GM21528 (cell line): ENCODE results near the gene CNOT6L.
A peak's percentile ranks its signal among the peaks of the same experiment; 100 is the strongest.

Source experiments
- ATAC-seq: cut with Tn5 transposase; IDR thresholded peaks from one replicate; pipeline ENCODE4 v1.9.1; 2021; ENCODE audit warnings: mild to moderate bottlenecking, moderate library complexity; ENCODE audit not compliant: unreplicated experiment, low FRiP score

Gene CNOT6L

GRCh38 chr4:77820649-77821561 is 1.7 kb upstream of the CNOT6L start:
- no peak for ATAC-seq

DNA sequence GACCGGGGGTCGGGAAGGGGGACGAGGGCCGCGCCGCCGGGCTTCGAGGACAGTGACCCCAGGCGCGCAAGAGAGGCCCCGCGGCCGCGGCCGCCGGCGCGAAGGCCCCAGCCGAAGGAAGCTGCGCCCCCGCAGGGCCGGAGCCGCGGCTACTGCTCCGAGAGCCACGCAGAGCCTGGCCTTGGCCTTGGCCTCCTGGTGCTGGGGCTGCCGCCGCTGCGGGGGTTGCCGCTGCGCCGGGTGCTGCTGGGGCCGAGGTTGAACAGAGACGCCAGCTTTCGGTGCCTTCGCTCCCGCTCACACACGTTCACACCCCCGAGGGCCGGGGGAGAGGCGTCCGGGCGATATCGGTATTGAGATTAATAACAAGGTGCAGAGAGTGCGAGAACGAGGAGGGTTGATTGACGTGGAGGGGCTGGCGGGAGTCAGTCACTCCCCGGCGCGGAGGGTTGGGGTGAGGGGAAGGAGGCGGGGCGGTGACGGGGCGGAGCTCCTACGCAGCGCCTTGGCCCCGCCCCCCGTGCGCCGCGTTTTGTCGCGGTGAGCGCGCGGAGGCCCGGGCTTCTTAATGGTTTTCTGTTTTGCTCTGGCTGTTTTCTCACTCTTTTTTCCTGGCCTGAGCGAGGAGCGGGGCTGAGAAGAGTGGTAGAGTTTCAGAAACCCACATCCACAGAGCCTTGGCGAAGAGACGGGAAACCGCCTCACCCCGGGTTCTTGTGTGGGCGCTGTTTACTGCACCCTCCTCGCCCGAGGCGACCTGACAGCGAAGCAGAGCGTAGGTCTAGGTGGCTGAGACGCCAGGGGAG is 878 bp upstream of the CNOT6L start:
- ATAC-seq: peak; percentile 84

- peak; percentile 22 for ATAC-seq
Observed at GRCh38 chr4:77819404-77819842, 255 bp upstream of the CNOT6L start.

DNA sequence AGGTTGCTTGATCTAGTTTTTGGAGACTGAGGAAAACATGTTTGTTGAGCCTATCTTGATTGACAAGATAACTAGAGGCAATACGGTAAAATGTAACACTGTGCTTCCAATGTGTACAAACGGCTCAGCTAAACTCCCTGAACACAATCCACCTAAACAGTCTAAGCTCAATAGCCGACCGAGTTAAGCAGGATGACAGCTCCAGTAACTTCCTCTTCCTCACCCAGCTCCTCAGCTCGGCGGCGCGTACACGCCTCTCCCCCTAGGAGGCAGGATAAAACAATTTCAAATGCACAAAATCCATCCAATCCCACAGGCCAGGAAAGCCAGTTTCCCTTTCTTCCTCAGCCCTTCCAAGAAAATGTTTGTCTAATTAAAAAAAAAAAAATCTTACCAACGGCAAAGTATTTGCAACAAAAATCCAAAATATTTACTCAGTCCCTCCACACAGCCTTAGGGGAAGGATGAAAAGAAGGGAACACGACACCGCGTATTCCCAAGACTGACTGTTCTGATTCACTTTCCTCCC is 1.0 kb downstream of the CNOT6L start:
- peak; percentile 24 for ATAC-seq

GRCh38 chr4:77817304-77818072 is 1.7 kb downstream of the CNOT6L start:
- ATAC-seq: no peak

DNA sequence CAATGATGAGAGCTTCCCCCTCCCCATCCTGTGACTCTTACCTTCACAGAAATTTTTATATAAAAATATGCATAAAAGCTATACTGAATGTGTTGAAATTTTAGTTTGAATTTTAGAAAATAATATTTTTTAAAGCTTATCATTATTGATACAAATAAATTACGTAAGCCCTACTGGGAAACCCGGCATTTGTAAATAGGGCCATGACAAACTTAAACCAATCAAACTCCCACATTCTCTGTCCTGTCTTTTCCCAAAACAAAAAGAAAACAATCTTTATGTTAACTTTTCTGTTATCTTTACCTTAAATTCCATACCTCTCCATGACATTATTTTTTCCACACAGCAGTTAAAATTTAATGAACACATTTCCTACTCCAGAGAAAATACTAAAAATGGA is 2.6 kb downstream of the CNOT6L start:
- ATAC-seq: no peak

GRCh38 chr4:77815636-77816035 is 3.5 kb downstream of the CNOT6L start:
- no peak for ATAC-seq

DNA sequence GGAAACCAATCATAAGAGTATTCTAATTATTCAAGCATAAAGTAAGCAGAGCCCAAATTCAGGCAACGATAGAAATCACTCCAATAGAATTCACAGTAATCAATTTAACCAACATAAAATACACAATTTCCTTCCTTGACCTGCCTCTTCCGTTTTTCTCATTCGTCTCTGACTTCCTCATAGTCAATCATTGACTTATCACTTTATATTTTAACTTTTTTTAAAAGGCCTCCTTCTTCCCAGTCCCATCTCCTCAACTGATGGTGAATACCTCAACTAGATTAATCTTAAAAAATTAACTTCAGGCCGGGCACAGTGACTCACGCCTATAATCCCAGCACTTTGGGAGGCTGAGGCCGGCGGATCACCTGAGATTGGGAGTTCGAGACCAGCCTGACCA is 13.3 kb downstream of the CNOT6L start:
- no peak for ATAC-seq

GRCh38 chr4:77804471-77804870 is 14.7 kb downstream of the CNOT6L start:
- no peak for ATAC-seq

DNA sequence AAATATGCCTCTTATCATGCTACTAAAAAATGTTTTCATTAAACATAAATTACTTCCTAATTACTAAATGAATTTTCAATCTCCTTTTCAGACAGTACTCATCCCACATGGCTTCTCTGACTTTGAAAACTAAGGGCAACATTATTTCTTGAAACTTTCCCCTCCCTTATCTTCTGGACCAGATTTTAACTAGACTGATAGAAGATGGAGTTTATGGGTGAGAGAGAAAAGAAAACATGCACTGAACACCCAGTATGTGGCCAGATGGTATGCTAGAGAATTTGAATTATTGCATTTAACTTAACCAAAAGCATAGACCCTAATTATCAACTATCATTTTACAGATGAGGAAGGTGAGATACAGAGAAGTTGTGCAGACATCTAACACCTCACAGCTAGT is 16.8 kb downstream of the CNOT6L start:
- no peak for ATAC-seq

DNA sequence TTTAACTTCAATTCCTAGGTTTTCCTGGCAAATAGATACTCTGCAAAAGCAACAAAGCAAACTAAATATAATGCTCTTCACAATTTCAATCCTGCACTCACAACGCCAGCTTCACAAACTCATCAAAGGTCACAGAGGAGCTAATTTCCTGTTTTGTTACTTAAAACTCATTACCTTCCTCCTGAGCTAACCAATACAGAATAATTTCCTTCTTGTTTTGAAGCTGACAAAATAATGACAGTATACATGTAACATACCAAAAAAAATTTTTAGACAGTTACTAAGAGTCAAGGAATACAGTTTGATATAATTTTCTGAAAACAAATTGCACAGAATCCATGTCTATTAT is 17.9 kb downstream of the CNOT6L start:
- ATAC-seq: no peak

DNA sequence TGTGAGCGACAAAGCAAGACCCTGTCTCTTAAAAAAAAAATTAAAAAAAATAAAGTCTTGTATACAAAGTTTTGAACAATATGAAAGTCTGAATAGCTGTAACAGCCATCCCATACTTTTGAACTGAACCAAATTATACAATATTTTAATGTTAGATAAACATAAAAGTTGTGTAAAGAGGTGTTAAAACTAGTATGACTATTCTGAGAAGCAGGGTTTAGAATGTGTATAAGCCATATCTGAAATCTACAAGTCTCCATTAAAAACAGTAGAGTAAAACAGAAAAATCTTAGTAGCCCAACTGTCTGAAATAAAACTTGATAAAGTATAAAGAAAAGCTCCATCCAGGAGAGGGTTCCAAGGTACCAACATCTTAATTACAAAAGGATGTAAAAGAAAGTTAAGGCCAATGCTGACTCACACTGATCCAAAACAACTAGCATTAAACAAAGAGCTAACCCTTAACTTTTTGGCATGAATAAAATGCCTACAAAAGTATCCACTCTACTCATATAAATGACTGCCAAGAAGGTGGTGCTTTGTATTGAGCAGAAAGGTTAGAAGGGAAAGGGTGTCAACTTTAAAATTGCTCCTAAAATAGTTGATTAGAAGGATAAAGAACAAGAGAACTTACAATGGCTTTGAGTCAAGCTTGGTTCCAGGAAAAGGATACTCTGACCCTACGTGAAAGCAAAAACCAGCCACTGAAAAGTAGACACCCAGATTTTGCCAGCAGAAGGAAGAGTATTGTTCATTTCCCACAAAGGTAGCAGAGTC is 18.5 kb downstream of the CNOT6L start:
- ATAC-seq: no peak

DNA sequence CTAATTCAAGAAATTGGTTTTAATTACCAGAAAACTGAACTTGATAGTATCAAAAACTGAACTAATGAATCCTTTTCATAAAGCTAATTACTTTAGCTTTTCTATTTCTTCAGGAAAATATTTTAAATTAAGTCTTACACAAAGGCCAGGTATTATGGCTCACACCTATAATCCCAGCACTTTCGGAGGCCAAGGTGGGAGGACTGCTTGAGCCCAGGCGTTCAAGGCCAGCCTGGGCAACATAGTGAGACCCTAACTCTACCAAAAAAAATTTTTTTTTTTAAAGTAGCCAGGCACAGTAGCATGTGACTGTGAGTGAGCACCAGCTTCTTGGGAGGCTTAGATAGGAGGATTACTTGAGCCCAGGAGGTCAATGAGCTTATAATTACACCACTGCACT is 19.1 kb downstream of the CNOT6L start:
- no peak for ATAC-seq

DNA sequence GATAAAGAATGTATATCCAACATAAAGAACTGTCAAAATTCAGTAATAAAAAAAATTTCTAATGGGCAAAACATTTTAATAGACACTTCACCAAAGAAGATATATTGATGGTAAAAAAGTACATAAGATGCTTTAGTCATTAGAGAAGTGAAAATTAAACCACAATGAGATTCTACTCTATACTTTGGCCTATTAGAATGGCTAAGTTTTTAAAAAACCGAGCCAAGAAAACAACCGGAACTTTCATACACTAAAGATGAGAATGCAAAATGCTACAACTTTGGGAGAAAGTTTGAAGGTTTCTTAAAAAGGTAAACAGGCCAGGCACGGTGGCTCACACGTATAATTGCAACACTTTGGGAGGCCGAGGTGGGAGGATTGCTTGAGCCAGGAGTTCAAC is 20.8 kb downstream of the CNOT6L start:
- no peak for ATAC-seq

- ATAC-seq: no peak
Observed at GRCh38 chr4:77797239-77797638, 21.9 kb downstream of the CNOT6L start.

DNA sequence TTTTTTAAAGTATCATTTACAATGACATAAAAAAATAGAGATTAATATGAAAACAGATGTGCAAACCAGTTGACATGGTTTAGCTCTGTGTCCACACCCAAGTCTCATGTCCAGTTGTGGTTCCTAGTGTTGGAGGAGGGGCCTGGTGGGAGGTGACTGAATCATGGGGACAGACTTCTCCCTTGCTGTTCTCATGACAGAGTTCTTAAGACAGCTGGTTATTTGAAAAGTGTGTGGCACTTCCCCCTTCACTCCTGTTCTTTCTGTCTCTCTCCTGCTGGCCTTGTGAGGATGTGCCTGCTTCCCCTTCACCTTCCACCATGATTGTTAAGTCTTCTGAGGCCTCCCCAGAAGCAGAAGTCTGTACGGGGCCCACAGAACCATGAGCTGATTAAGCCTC is 23.8 kb downstream of the CNOT6L start:
- no peak for ATAC-seq

GRCh38 chr4:77790146-77790545 is 29.0 kb downstream of the CNOT6L start:
- ATAC-seq: no peak

DNA sequence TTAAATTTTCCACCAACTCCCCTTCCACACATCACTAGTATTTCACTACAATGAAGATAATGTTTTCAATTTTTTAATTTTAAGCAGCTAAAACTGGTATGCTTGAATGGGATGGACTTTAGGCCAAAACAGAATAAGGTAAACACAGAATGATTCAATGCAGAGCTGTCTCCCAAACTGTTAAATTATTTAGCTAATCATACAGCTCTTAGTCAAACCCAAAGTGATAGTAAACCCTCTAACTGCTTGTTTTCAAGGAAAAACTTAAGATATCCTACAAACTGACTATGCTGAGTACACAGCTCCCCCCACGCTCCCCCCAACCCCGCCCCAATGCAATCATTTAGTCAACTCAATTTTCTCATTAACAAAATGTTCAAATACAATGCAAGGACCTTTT is 30.2 kb downstream of the CNOT6L start:
- no peak for ATAC-seq

DNA sequence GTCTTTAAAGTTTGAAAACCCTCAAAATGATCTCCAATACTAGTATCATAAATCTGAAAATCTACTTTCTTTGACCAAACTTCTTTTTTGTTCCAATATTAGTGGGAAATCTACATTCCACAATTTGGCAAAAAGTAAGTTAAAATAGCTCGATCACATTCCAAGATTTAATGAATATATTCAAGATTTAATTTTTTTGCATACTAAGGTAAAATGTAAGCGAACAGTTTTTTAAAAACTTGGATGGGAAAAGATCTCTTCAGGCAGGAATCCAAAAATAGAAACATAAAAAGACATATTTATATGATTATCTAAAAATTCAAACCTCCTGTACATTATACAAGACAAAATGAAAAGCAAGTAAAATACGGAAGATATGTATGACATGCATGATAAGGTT is 31.2 kb downstream of the CNOT6L start:
- no peak for ATAC-seq

DNA sequence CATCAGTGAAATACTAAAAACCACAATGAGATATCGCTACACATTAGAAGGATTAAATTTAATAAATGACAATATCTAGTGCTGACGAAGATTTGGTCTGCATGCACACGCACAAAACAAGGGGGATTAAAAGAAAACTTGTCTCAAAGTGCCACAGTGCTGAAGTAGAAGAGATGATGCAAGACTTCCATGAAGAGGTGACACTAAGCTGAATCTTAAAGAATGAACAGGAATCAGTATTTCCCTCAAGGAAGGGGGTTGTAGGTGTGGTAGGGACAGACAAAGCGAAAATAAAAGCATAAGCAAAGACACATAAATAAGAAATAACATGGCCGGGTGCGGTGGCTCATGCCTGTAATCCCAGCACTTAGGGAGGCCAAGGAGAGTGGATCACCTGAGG is 33.5 kb downstream of the CNOT6L start:
- ATAC-seq: no peak
